ENCODE data around the gene CSH1.

GRCh38 chr17:63931981-63932561, 35.7 kb upstream of the CSH1 start, which contains the start of gene CD79B:
- TF ChIP-seq YY1 (IDR thresholded peaks at IDR 0.05; ENCODE audit: insufficient read depth, insufficient read length) (no peak), ZNF274 (IDR thresholded peaks at IDR 0.05; ENCODE audit: low read depth, low read length) (no peak), SUZ12 (IDR thresholded peaks at IDR 0.05; ENCODE audit: extremely low read depth, insufficient read depth, insufficient read length) (no peak)
